B cell (primary cell): ENCODE measurements around the gene CNR2. TPM values are rescaled to one million over a fixed set of nuclear protein-coding genes. Genes with fewer than 3 reads are reported as not detected.

ENCODE experiments used
- ATAC-seq: fragments of 200-7000 bp; cut with Tn5 transposase; one replicate; pipeline ENCODE4 v1.10.0; 2021; ENCODE audit warnings: low read depth, mild to moderate bottlenecking, moderate number of reproducible peaks, moderate library complexity
- CTCF ChIA-PET: fragments of 350-600 bp; sonication (Branson Sonifier 250); formaldehyde crosslinking; loops from one replicate; lab custom pipeline; 2021; ENCODE audit warnings: antibody characterized with exemption, inconsistent platforms; lab: Charles Lee
- POLR2A ChIA-PET: fragments of 350-600 bp; sonication (Branson Sonifier 250); formaldehyde crosslinking; loops from one replicate; lab custom pipeline; 2021; ENCODE audit warnings: antibody characterized with exemption; lab: Charles Lee
- DNase-seq: peaks from one replicate; pipeline ENCODE4 v3.0.0; 2013
- H2AFZ ChIP-seq: 2 replicates; pipeline ENCODE4 v1.6.1; 2012; ENCODE audit warnings: mild to moderate bottlenecking, low read depth, low read length; ENCODE audit not compliant: insufficient read depth, poor library complexity, severe bottlenecking
- H3K27ac ChIP-seq, 2 donors: 1 replicate in 1 of 2; 2 replicates in 1 of 2; pipeline ENCODE4 v1.5.1; 2012 to 2013; ENCODE audit warnings: low read length in 2 of 2, mild to moderate bottlenecking in 2 of 2, moderate library complexity in 1 of 2
- H3K27me3 ChIP-seq, 4 experiments: fragments of 200-600 bp in 1 of 4; sonication (generic) in 1 of 4; replicated peaks in 1 of 4; 1 replicate in 2 of 4; 2 replicates in 2 of 4; pipeline versions ENCODE4 v1.6.1 to v1.7.0; 2013 to 2016; ENCODE audit warnings: low read length in 3 of 4, mild to moderate bottlenecking in 2 of 4, mixed read lengths in 1 of 4, moderate library complexity in 1 of 4; ENCODE audit not compliant: insufficient read depth in 4 of 4, control insufficient read depth in 3 of 4; ENCODE audit errors: control extremely low read depth in 1 of 4
- H3K36me3 ChIP-seq, 2 experiments: replicated peaks in 1 of 2; 1 replicate in 1 of 2; 2 replicates in 1 of 2; pipeline versions ENCODE4 v1.6.1 to v1.7.1; 2013; ENCODE audit warnings: low read length in 1 of 2; ENCODE audit not compliant: insufficient read depth in 2 of 2, control insufficient read depth in 1 of 2; ENCODE audit errors: control extremely low read depth in 1 of 2, extremely low read depth in 1 of 2
- H3K4me1 ChIP-seq, 2 donors: fragments of 200-600 bp in 1 of 2; sonication (generic) in 1 of 2; 1 replicate in 1 of 2; 2 replicates in 1 of 2; pipeline versions ENCODE4 v1.5.1 to v1.6.1; 2013 to 2017; ENCODE audit warnings: low read length in 2 of 2; ENCODE audit not compliant: control insufficient read depth in 2 of 2, insufficient read depth in 2 of 2
- H3K4me2 ChIP-seq: replicated peaks from 2 replicates; pipeline ENCODE3; 2012; ENCODE audit warnings: mild to moderate bottlenecking, low read depth, low read length; ENCODE audit not compliant: poor library complexity, severe bottlenecking
- H3K4me3 ChIP-seq, 5 experiments: fragments of 200-600 bp in 1 of 5; sonication (generic) in 1 of 5; 1 replicate in 3 of 5; 2 replicates in 2 of 5; pipeline versions ENCODE4 v1.5.1 to v1.7.0; 2011 to 2016; ENCODE audit warnings: low read length in 4 of 5, mild to moderate bottlenecking in 4 of 5, low read depth in 2 of 5, control low read depth in 1 of 5, moderate library complexity in 1 of 5; ENCODE audit not compliant: insufficient read depth in 1 of 5; ENCODE audit errors: control extremely low read depth in 1 of 5, extremely low read depth in 1 of 5
- H3K79me2 ChIP-seq: fragments of 200-600 bp; sonication (generic); one replicate; pipeline ENCODE4 v1.6.0; 2016; ENCODE audit warnings: low read length; ENCODE audit not compliant: control insufficient read depth, insufficient read depth
- H3K9ac ChIP-seq: fragments of 200-600 bp; sonication (generic); 2 replicates; pipeline ENCODE4 v1.6.1; 2017; ENCODE audit warnings: mild to moderate bottlenecking, low read length, moderate library complexity
- H3K9me3 ChIP-seq, 3 donors: one replicate each; pipeline versions ENCODE4 v1.6.1 to v1.7.1; 2013; ENCODE audit warnings: low read length in 2 of 3; ENCODE audit not compliant: control insufficient read depth in 2 of 3, insufficient read depth in 1 of 3; ENCODE audit errors: control extremely low read depth in 1 of 3
- H4K20me1 ChIP-seq: 2 replicates; pipeline ENCODE4 v1.6.0; 2012; ENCODE audit warnings: mild to moderate bottlenecking, low read length; ENCODE audit not compliant: insufficient read depth, control insufficient read depth, poor library complexity, severe bottlenecking
- H3K27ac Mint-ChIP-seq: one replicate; pipeline ENCODE4 v1.8.0; 2021; ENCODE audit warnings: mixed read lengths
- H3K27me3 Mint-ChIP-seq: one replicate; pipeline ENCODE4 v1.8.0; 2021; ENCODE audit warnings: mixed read lengths
- H3K4me1 Mint-ChIP-seq: one replicate; pipeline ENCODE4 v1.8.0; 2021; ENCODE audit warnings: mixed read lengths
- H3K4me3 Mint-ChIP-seq: one replicate; pipeline ENCODE4 v1.8.0; 2021; ENCODE audit warnings: mixed read lengths
- H3K9me3 Mint-ChIP-seq: one replicate; pipeline ENCODE4 v1.8.0; 2022; ENCODE audit warnings: mixed read lengths; ENCODE audit not compliant: insufficient read depth
- EZH2 ChIP-seq: IDR thresholded peaks from 2 replicates; pipeline ENCODE4 v1.6.1; 2012; ENCODE audit warnings: borderline replicate concordance, low read depth, mild to moderate bottlenecking, moderate library complexity, low read length; ENCODE audit not compliant: insufficient read depth, poor library complexity, severe bottlenecking
- WGBS: methylation state at CpG from one replicate; pipeline ENCODE4 v1.1.5; 2013; ENCODE audit warnings: missing lambda C conversion rate; ENCODE audit not compliant: insufficient coverage; 5-methylcytosine and 5-hydroxymethylcytosine counted together
- intact Hi-C: fragments of 100-400 bp; cut with micrococcal nuclease; formaldehyde crosslinking; loops from one replicate; pipeline ENCODE4 v1.10.0; 2022
- polyA plus RNA-seq: library from polyadenylated mRNA; depleted of rRNA; stranded (reverse); fragments of >200 nt; gene quantifications from 2 replicates; pipeline ENCODE4 v1.2.3, GENCODE V29; 2012
- total RNA-seq, 2 donors: library from RNA; stranded (reverse); fragments of 120-200 nt in 1 of 2; gene quantifications; 1 replicate in 1 of 2; 2 replicates in 1 of 2; pipeline versions ENCODE4 v1.2.3 to v1.2.4, GENCODE V29; 2013 to 2022
- TF ChIP-seq, protein P1 (sequence below): fragments of 200-600 bp; IDR thresholded peaks from one replicate; pipeline ENCODE4 v1.8.0; 2022; ENCODE audit warnings: antibody characterized with exemption, mild to moderate bottlenecking

CNR2 gene
- total and polyA plus RNA-seq, 2 donors (not counting 1 experiment from before 2014, with no cell fraction given) = 45.6 to 63.4 TPM

GRCh38 chr1:23947366-23947765 lies 34.2 kb upstream of the CNR2 start:
- Mint-ChIP-seq H3K4me1 (peaks cover 18% of the 10 kb centered on the region), H3K4me3 (no peak overlapping the region), H3K27me3 (no peaks in the 10 kb centered on the region), H3K27ac (no peak overlapping the region), H3K9me3 (no peaks in the 10 kb centered on the region)
- no peak overlapping the region for H3K27ac ChIP-seq
- POLR2A ChIA-PET = interaction anchor here (0.6 kb wide), 1 partner anchor 11 kb away, joined by 3 read pairs; no protein-coding TSS in a partner anchor
- no peak overlapping the region for H3K4me2 ChIP-seq
- no peak overlapping the region for H3K9ac ChIP-seq
- intact Hi-C loops = no loop called here
- H3K4me1 ChIP-seq = peaks cover 17 to 24% of the 10 kb centered on the region in 2 donors
- H4K20me1 ChIP-seq = no peaks in the 10 kb centered on the region
- no peak overlapping the region for H2AFZ ChIP-seq
- CTCF ChIA-PET = interaction anchor here (1.0 to 1.6 kb wide), 6 partner anchors 8 to 137 kb away, joined by 3 to 9 read pairs (median 4); no protein-coding TSS in a partner anchor
- peaks cover 0 to 4% (median 4%) of the 10 kb centered on the region in 3 donors for H3K9me3 ChIP-seq
- H3K4me3 ChIP-seq = no peak overlapping the region
- ATAC-seq = no peak
- no peaks in the 10 kb centered on the region for H3K27me3 ChIP-seq
- H3K36me3 ChIP-seq = no peaks in the 10 kb centered on the region
- no peak for TF ChIP-seq EZH2
- TF ChIP-seq, protein P1, sequence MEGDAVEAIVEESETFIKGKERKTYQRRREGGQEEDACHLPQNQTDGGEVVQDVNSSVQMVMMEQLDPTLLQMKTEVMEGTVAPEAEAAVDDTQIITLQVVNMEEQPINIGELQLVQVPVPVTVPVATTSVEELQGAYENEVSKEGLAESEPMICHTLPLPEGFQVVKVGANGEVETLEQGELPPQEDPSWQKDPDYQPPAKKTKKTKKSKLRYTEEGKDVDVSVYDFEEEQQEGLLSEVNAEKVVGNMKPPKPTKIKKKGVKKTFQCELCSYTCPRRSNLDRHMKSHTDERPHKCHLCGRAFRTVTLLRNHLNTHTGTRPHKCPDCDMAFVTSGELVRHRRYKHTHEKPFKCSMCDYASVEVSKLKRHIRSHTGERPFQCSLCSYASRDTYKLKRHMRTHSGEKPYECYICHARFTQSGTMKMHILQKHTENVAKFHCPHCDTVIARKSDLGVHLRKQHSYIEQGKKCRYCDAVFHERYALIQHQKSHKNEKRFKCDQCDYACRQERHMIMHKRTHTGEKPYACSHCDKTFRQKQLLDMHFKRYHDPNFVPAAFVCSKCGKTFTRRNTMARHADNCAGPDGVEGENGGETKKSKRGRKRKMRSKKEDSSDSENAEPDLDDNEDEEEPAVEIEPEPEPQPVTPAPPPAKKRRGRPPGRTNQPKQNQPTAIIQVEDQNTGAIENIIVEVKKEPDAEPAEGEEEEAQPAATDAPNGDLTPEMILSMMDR = no peak
- no peak for DNase-seq
- H3K79me2 ChIP-seq = no peaks in the 10 kb centered on the region

GRCh38 chr1:23936481-23937176 lies 23.5 kb upstream of the CNR2 start:
- peaks cover 22% of the 10 kb centered on the region for H3K4me1 Mint-ChIP-seq
- H3K9me3 Mint-ChIP-seq = no peaks in the 10 kb centered on the region
- no peak for TF ChIP-seq EZH2
- TF ChIP-seq, protein P1 = no peak
- Histone ChIP-seq H3K79me2 (no peaks in the 10 kb centered on the region), H3K4me3 (no peak overlapping the region), H3K36me3 (no peaks in the 10 kb centered on the region), H3K9ac (no peak overlapping the region), H3K27ac (no peak overlapping the region), H3K4me1 (peaks cover 9 to 20% of the 10 kb centered on the region in 2 donors), H3K27me3 (no peaks in the 10 kb centered on the region), H3K9me3 (no peaks in the 10 kb centered on the region), H2AFZ (no peak overlapping the region), H4K20me1 (no peaks in the 10 kb centered on the region), H3K4me2 (no peak overlapping the region)
- ChIA-PET POLR2A (no interaction called here), CTCF (interaction anchor here (1.8 kb wide), 1 partner anchor 20 kb away, joined by 3 read pairs; no protein-coding TSS in a partner anchor)
- DNase-seq (no peak), ATAC-seq (no peak)
- intact Hi-C loops = no loop called here
- 92% methylated on average over 4 of the region's 6 CpGs for WGBS
- H3K27me3 Mint-ChIP-seq = no peaks in the 10 kb centered on the region
- H3K4me3 Mint-ChIP-seq = no peak overlapping the region
- peak overlapping the region; percentile 2 for H3K27ac Mint-ChIP-seq
